ENCODE data around the gene TSPAN15.
"Not testable (repeated sequence)": the region's sequence is repeated elsewhere in the genome, so short reads cannot be mapped to it uniquely, and the experiment has no call there.

TSPAN15 gene

GRCh38 chr10:69480068-69480412 lies 28.8 kb downstream of the TSPAN15 start:
- no peak for DNase-seq (ENCODE audit: extremely low spot score)
- ChIA-PET CTCF (no interaction called here), POLR2A (no interaction called here)
- TF ChIP-seq CTBP1 (IDR thresholded peaks at IDR 0.05; ENCODE audit: borderline replicate concordance) (no peak), ZNF384 (IDR thresholded peaks at IDR 0.05) (no peak), SUZ12 (IDR thresholded peaks at IDR 0.05) (no peak), ARNT (IDR thresholded peaks at IDR 0.05) (no peak), ELF4 (IDR thresholded peaks at IDR 0.05) (no peak), NFRKB (IDR thresholded peaks at IDR 0.05) (no peak), PKNOX1 (IDR thresholded peaks at IDR 0.05) (no peak)

- no peak for TF ChIP-seq ZNF384 (IDR thresholded peaks at IDR 0.05)
- TF ChIP-seq SP1 (IDR thresholded peaks at IDR 0.05) = no peak
- TF ChIP-seq SUZ12 (IDR thresholded peaks at IDR 0.05) = no peak
- TF ChIP-seq ARNT (IDR thresholded peaks at IDR 0.05) = no peak
- TF ChIP-seq NFRKB (IDR thresholded peaks at IDR 0.05) = no peak
- TF ChIP-seq ELF4 (IDR thresholded peaks at IDR 0.05) = no peak
- TF ChIP-seq L3MBTL2 (conservative IDR thresholded peaks at IDR 0.05) = no peak
- no peak for TF ChIP-seq FOXA1 (IDR thresholded peaks at IDR 0.05)
- no peak for DNase-seq (ENCODE audit: extremely low spot score)
- CTCF ChIA-PET = no interaction called here
- POLR2A ChIA-PET = no interaction called here
Observed at GRCh38 chr10:69481305-69481704, 30.0 kb downstream of the TSPAN15 start.

- TF ChIP-seq SP1 (IDR thresholded peaks at IDR 0.05) (no peak), SUZ12 (IDR thresholded peaks at IDR 0.05) (no peak), FOXK2 (IDR thresholded peaks at IDR 0.05) (no peak), FOXM1 (IDR thresholded peaks at IDR 0.05; ENCODE audit: borderline replicate concordance) (no peak)
- DNase-seq (ENCODE audit: extremely low spot score) = no peak
- POLR2A ChIA-PET = no interaction called here
- CTCF ChIA-PET = no interaction called here
Observed at GRCh38 chr10:69481811-69482524, 30.7 kb downstream of the TSPAN15 start.

GRCh38 chr10:69483963-69484362 lies 32.7 kb downstream of the TSPAN15 start:
- ChIA-PET POLR2A (interaction anchor here (1.9 kb wide), 1 partner anchor 33 kb away, joined by 5 read pairs; the partner anchor contains the start of gene TSPAN15), CTCF (no interaction called here)
- TF ChIP-seq FOXK2 (IDR thresholded peaks at IDR 0.05) (no peak), FOXA1 (IDR thresholded peaks at IDR 0.05) (no peak), ZNF384 (IDR thresholded peaks at IDR 0.05) (no peak), PKNOX1 (IDR thresholded peaks at IDR 0.05) (no peak), LEF1 (IDR thresholded peaks at IDR 0.05; ENCODE audit: borderline replicate concordance) (no peak), ARNT (IDR thresholded peaks at IDR 0.05) (no peak), SUZ12 (IDR thresholded peaks at IDR 0.05) (no peak), CTBP1 (IDR thresholded peaks at IDR 0.05; ENCODE audit: borderline replicate concordance) (no peak)
- no peak for DNase-seq (ENCODE audit: extremely low spot score)

- TF ChIP-seq ELF4 (IDR thresholded peaks at IDR 0.05) (no peak), NFRKB (IDR thresholded peaks at IDR 0.05) (no peak), FOXM1 (IDR thresholded peaks at IDR 0.05; ENCODE audit: borderline replicate concordance) (no peak), LEF1 (IDR thresholded peaks at IDR 0.05; ENCODE audit: borderline replicate concordance) (no peak), SP1 (IDR thresholded peaks at IDR 0.05) (no peak), HDGF (IDR thresholded peaks at IDR 0.05; ENCODE audit: borderline replicate concordance) (no peak), PKNOX1 (IDR thresholded peaks at IDR 0.05) (no peak), BHLHE40 (IDR thresholded peaks at IDR 0.05; ENCODE audit: borderline replicate concordance) (no peak), FOXK2 (IDR thresholded peaks at IDR 0.05) (no peak), L3MBTL2 (conservative IDR thresholded peaks at IDR 0.05) (no peak), ARNT (IDR thresholded peaks at IDR 0.05) (no peak), CTBP1 (IDR thresholded peaks at IDR 0.05; ENCODE audit: borderline replicate concordance) (no peak), TARDBP (IDR thresholded peaks at IDR 0.05) (no peak), SUZ12 (IDR thresholded peaks at IDR 0.05) (no peak), ZNF384 (IDR thresholded peaks at IDR 0.05) (no peak), FOXA1 (IDR thresholded peaks at IDR 0.05) (no peak)
- POLR2A ChIA-PET = interaction anchor here (1.9 kb wide), 1 partner anchor 34 kb away, joined by 5 read pairs; the partner anchor contains the start of gene TSPAN15
- DNase-seq (ENCODE audit: extremely low spot score) = no peak
- CTCF ChIA-PET = no interaction called here
Observed at GRCh38 chr10:69484736-69485135, 33.5 kb downstream of the TSPAN15 start.

GRCh38 chr10:69486922-69487730 lies 35.9 kb downstream of the TSPAN15 start:
- POLR2A ChIA-PET = no interaction called here
- TF ChIP-seq L3MBTL2 (conservative IDR thresholded peaks at IDR 0.05) = no peak
- TF ChIP-seq ZNF384 (IDR thresholded peaks at IDR 0.05) = no peak
- TF ChIP-seq SP1 (IDR thresholded peaks at IDR 0.05) = no peak
- TF ChIP-seq BHLHE40 (IDR thresholded peaks at IDR 0.05; ENCODE audit: borderline replicate concordance) = no peak
- no peak for TF ChIP-seq PKNOX1 (IDR thresholded peaks at IDR 0.05)
- TF ChIP-seq FOXM1 (IDR thresholded peaks at IDR 0.05; ENCODE audit: borderline replicate concordance) = no peak
- no peak for TF ChIP-seq HDGF (IDR thresholded peaks at IDR 0.05; ENCODE audit: borderline replicate concordance)
- no peak for TF ChIP-seq FOXA1 (IDR thresholded peaks at IDR 0.05)
- no peak for TF ChIP-seq SUZ12 (IDR thresholded peaks at IDR 0.05)
- no peak for TF ChIP-seq TARDBP (IDR thresholded peaks at IDR 0.05)
- no peak for TF ChIP-seq LEF1 (IDR thresholded peaks at IDR 0.05; ENCODE audit: borderline replicate concordance)
- no peak for TF ChIP-seq CTBP1 (IDR thresholded peaks at IDR 0.05; ENCODE audit: borderline replicate concordance)
- TF ChIP-seq FOXK2 (IDR thresholded peaks at IDR 0.05) = no peak
- no peak for TF ChIP-seq ELF4 (IDR thresholded peaks at IDR 0.05)
- no peak for TF ChIP-seq ARNT (IDR thresholded peaks at IDR 0.05)
- TF ChIP-seq NFRKB (IDR thresholded peaks at IDR 0.05) = no peak
- DNase-seq (ENCODE audit: extremely low spot score) = no peak
- CTCF ChIA-PET = no interaction called here

- CTCF ChIA-PET; POLR2A ChIA-PET; DNase-seq (ENCODE audit: extremely low spot score): not testable (repeated sequence)
Observed at GRCh38 chr10:69488149-69488844, 37.0 kb downstream of the TSPAN15 start.

GRCh38 chr10:69488856-69489255 lies 37.6 kb downstream of the TSPAN15 start:
- POLR2A ChIA-PET; CTCF ChIA-PET; DNase-seq (ENCODE audit: extremely low spot score): not testable (repeated sequence)

Data from HEK293T (cell line).